Fibroblast of lung (primary cell): Measurements from ENCODE around the gene CHRND.

Experiments
- CTCF ChIP-seq, 2 donors: IDR thresholded peaks in 1 of 2; conservative IDR thresholded peaks in 1 of 2; 1 replicate in 1 of 2; 2 replicates in 1 of 2; pipeline ENCODE4 v1.5.1; 2011 to 2012; ENCODE audit warnings: low read length in 2 of 2, control low read depth in 1 of 2, inconsistent platforms in 1 of 2, low read depth in 1 of 2, mild to moderate bottlenecking in 1 of 2
- EZH2 ChIP-seq: IDR thresholded peaks from 2 replicates; pipeline ENCODE4 v1.5.1; 2012; ENCODE audit warnings: low read length, control low read depth, mild to moderate bottlenecking; ENCODE audit errors: missing control alignments

GRCh38 chr2:232549655-232550353 lies 23.8 kb downstream of the CHRND start:
- TF ChIP-seq CTCF (conservative IDR thresholded peaks at IDR 0.05 in 1 of 2, IDR thresholded peaks at IDR 0.05 in 1 of 2; ENCODE audit: low read depth in 1 of 2, low read length in 2 of 2) (no peak), EZH2 (no peak)
